ENCODE results near the gene ZBTB17. TPM values are rescaled to one million over a fixed set of nuclear protein-coding genes. Genes with fewer than 3 reads are reported as not detected.
A peak's percentile ranks its signal among the peaks of the same experiment; 100 is the strongest.

ZBTB17 gene
- total RNA-seq, 1 experiment from 2014 or later: 17.4 TPM

- no peak for TF ChIP-seq EZH2 (IDR thresholded peaks at IDR 0.05; ENCODE audit: low read depth)
- TF ChIP-seq, protein P1, sequence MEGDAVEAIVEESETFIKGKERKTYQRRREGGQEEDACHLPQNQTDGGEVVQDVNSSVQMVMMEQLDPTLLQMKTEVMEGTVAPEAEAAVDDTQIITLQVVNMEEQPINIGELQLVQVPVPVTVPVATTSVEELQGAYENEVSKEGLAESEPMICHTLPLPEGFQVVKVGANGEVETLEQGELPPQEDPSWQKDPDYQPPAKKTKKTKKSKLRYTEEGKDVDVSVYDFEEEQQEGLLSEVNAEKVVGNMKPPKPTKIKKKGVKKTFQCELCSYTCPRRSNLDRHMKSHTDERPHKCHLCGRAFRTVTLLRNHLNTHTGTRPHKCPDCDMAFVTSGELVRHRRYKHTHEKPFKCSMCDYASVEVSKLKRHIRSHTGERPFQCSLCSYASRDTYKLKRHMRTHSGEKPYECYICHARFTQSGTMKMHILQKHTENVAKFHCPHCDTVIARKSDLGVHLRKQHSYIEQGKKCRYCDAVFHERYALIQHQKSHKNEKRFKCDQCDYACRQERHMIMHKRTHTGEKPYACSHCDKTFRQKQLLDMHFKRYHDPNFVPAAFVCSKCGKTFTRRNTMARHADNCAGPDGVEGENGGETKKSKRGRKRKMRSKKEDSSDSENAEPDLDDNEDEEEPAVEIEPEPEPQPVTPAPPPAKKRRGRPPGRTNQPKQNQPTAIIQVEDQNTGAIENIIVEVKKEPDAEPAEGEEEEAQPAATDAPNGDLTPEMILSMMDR (conservative IDR thresholded peaks at IDR 0.05): no peak
- Histone ChIP-seq H3K79me2 (ENCODE audit: low read depth) (no peaks in the 10 kb centered on the region), H3K4me2 (no peak overlapping the region), H3K9me3 (ENCODE audit: insufficient read depth, low read depth) (no peaks in the 10 kb centered on the region), H3F3A (ENCODE audit: insufficient read depth, low read depth) (peaks cover 10% of the 10 kb centered on the region; the same call in 1 of the 2 replicates), H3K36me3 (ENCODE audit: low read depth) (no peaks in the 10 kb centered on the region), H2AFZ (no peak overlapping the region), H3K4me1 (replicated peaks; ENCODE audit: insufficient read depth) (peaks cover 5% of the 10 kb centered on the region; the same call in 1 of the 2 replicates), H3K27ac (no peak overlapping the region), H4K20me1 (ENCODE audit: insufficient read depth) (no peaks in the 10 kb centered on the region), H3K4me3 (no peak overlapping the region), H3K27me3 (ENCODE audit: insufficient read depth, low read depth) (no peaks in the 10 kb centered on the region), H3K9me2 (ENCODE audit: insufficient read depth) (no peaks in the 10 kb centered on the region)
- no TSS peak for BruUV-seq (replicated peaks)
- CTCF ChIA-PET: no interaction called here
- DNase-seq: no peak
- POLR2A ChIA-PET (ENCODE audit: unreplicated experiment): no interaction called here
- intact Hi-C loops (cut with micrococcal nuclease; ENCODE audit: unreplicated experiment): loop anchor here (5.0 kb wide), 1 partner anchor 353 kb away; the partner anchor contains the start of gene SZRD1
These were observed 38.9 kb upstream of the ZBTB17 start for GRCh38 chr1:16014509-16015482.

DNA sequence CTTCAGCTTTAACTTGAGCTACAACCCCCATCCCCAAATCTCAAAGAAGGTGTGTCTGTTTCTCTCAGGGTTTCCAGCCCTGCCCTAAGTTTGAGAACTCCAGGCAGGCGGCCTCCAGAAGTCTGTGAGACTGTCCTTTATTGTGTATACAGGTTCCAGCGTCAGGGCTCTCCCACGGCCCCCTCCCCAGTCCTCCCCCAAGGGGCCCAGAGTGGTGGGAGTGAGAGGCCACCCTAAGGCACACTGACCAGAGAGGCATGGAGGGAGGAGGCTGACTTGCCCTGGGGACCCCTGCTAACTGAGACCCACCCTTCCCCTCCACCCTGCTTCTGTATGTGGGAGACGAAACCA lies 38.0 kb upstream of the ZBTB17 start:
- no peaks in the 10 kb centered on the region for H3K36me3 ChIP-seq (ENCODE audit: low read depth)
- no peaks in the 10 kb centered on the region for H4K20me1 ChIP-seq (ENCODE audit: insufficient read depth)
- no peaks in the 10 kb centered on the region for H3K9me3 ChIP-seq (ENCODE audit: insufficient read depth, low read depth)
- H3K4me1 ChIP-seq (replicated peaks; ENCODE audit: insufficient read depth): peaks cover 5% of the 10 kb centered on the region; the same call in 1 of the 2 replicates
- POLR2A ChIA-PET (ENCODE audit: unreplicated experiment): no interaction called here
- DNase-seq: no peak
- no peak for TF ChIP-seq EZH2 (IDR thresholded peaks at IDR 0.05; ENCODE audit: low read depth)
- TF ChIP-seq, protein P1 (conservative IDR thresholded peaks at IDR 0.05): no peak
- no peak overlapping the region for H3K4me3 ChIP-seq
- no peak overlapping the region for H3K27ac ChIP-seq
- no peaks in the 10 kb centered on the region for H3K9me2 ChIP-seq (ENCODE audit: insufficient read depth)
- no TSS peak for BruUV-seq (replicated peaks)
- peaks cover 10% of the 10 kb centered on the region; the same call in 1 of the 2 replicates for H3F3A ChIP-seq (ENCODE audit: insufficient read depth, low read depth)
- CTCF ChIA-PET: no interaction called here
- H3K79me2 ChIP-seq (ENCODE audit: low read depth): no peaks in the 10 kb centered on the region
- H3K27me3 ChIP-seq (ENCODE audit: insufficient read depth, low read depth): no peaks in the 10 kb centered on the region
- no peak overlapping the region for H2AFZ ChIP-seq
- no peak overlapping the region for H3K4me2 ChIP-seq
- intact Hi-C loops (cut with micrococcal nuclease; ENCODE audit: unreplicated experiment): loop anchor here (5.0 kb wide), 1 partner anchor 353 kb away; the partner anchor contains the start of gene SZRD1

DNA sequence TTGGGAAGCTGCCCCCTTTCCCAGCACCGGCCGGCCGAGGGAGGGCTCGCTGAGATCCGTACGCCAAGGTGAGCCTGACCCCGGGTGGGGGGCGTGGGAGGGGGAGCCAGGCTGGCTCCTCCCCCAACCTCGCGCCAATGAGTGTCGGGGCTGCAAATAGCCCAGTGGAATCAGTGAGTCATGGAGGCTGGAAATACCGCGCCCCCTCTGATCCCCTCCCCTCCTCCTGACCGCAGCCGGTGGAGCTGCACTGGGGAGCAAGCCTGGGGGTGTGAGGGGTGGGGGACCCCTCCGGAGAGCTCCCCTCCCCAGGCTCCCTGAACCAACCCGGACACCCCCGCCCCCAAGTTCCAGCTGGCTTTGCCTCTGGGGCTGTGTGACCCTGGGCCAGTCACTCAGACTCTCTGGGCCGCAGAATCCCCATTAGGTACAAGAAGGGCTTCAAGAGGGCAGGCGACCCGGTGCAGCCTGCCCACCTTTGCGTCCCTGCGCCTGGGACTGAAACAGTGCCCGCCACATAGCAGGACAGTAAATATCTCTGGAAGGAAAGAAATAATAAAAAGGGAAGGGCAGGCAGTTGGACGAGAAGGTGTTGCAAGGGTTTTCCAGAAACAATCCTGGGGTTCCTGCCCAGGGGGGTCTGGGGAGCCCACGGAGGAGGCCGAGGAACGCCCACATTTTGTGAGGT lies 37.5 kb upstream of the ZBTB17 start:
- no peak for TF ChIP-seq EZH2 (IDR thresholded peaks at IDR 0.05; ENCODE audit: low read depth)
- TF ChIP-seq, protein P1 (conservative IDR thresholded peaks at IDR 0.05): no peak
- Histone ChIP-seq H3K4me3 (peak overlapping the region; percentile 52; the same call in 1 of the 2 replicates), H3K79me2 (ENCODE audit: low read depth) (no peaks in the 10 kb centered on the region), H3F3A (ENCODE audit: insufficient read depth, low read depth) (peaks cover 10% of the 10 kb centered on the region; the same call in 1 of the 2 replicates), H3K4me1 (replicated peaks; ENCODE audit: insufficient read depth) (peaks cover 5% of the 10 kb centered on the region; the same call in 1 of the 2 replicates), H3K36me3 (ENCODE audit: low read depth) (no peaks in the 10 kb centered on the region), H3K4me2 (peak overlapping the region; percentile 67), H3K9me3 (ENCODE audit: insufficient read depth, low read depth) (no peaks in the 10 kb centered on the region), H4K20me1 (ENCODE audit: insufficient read depth) (no peaks in the 10 kb centered on the region), H3K27me3 (ENCODE audit: insufficient read depth, low read depth) (no peaks in the 10 kb centered on the region), H3K27ac (no peak overlapping the region), H3K9me2 (ENCODE audit: insufficient read depth) (no peaks in the 10 kb centered on the region), H2AFZ (peak overlapping the region; percentile 39; the same call in 1 of the 2 replicates)
- intact Hi-C loops (cut with micrococcal nuclease; ENCODE audit: unreplicated experiment): loop anchor here (5.0 kb wide), 1 partner anchor 354 kb away; the partner anchor contains the start of gene SZRD1
- ChIA-PET POLR2A (ENCODE audit: unreplicated experiment) (interaction anchor here (0.7 kb wide), 1 partner anchor 198 kb away, joined by 3 read pairs; no protein-coding TSS in a partner anchor), CTCF (no interaction called here)
- DNase-seq: peak in 1 of 2 experiments; percentile 63
- TSS peak; percentile 54 for BruUV-seq (replicated peaks)
